ENCODE measurements around the gene MYBBP1A. TPM values are rescaled to one million over a fixed set of nuclear protein-coding genes. Genes with fewer than 3 reads are reported as not detected.

Gene MYBBP1A
- total and polyA plus RNA-seq, 2 donors (not counting 1 experiment from before 2014, with no cell fraction given) = 72.4 to 74.4 TPM

DNA sequence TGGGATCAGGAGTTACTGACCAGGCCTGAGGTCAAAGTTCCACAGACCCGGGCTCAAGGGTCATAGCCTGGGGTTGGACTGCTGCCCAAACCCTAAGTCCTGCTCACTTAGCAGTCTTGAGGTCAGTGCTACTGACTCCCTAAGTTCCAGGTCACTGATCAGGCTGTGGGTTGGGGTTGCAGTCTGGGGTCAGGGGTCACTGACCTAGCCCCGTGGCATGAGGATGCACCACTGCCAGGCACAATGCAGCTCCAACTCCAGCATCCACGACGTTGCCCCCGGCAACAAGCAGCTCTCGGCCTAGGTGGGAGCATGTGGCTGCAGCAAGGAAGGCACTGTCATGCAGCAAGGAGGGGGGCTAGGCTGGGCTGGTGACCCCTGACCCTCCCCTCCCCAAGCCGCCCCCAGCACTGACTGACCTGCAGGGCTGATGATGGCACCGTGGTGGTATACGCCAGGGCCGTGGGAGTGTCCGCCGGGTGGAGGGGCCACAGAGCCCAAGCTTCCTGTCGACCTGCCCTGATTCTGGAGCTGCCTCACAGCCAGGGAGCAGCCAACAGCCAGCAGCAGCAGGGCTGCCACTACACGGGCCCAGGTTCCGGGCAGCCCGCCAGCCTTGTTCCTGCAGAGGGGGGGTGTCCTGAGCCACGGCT lies 4.1 kb upstream of the MYBBP1A start:
- Histone ChIP-seq H3K4me1 (ENCODE audit: control insufficient read depth in 2 of 2, insufficient read depth in 2 of 2, low read length in 2 of 2) (peaks cover 22 to 26% of the 10 kb centered on the region in 2 donors), H3K27ac (ENCODE audit: low read length in 2 of 2) (no peak overlapping the region), H3K36me3 (replicated peaks in 1 of 2; ENCODE audit: control extremely low read depth in 1 of 2, control insufficient read depth in 1 of 2, extremely low read depth in 1 of 2, insufficient read depth in 2 of 2, low read length in 1 of 2) (no peaks in the 10 kb centered on the region), H2AFZ (ENCODE audit: insufficient read depth, low read depth, low read length, poor library complexity, severe bottlenecking) (no peak overlapping the region), H3K27me3 (replicated peaks in 1 of 4; ENCODE audit: control extremely low read depth in 1 of 4, control insufficient read depth in 3 of 4, insufficient read depth in 4 of 4, low read length in 3 of 4) (no peaks in the 10 kb centered on the region), H3K4me2 (replicated peaks; ENCODE audit: low read depth, low read length, poor library complexity, severe bottlenecking) (no peak overlapping the region), H3K79me2 (ENCODE audit: control insufficient read depth, insufficient read depth, low read length) (peaks cover 9% of the 10 kb centered on the region), H3K9ac (ENCODE audit: low read length) (no peak overlapping the region), H3K9me3 (ENCODE audit: control extremely low read depth in 1 of 3, control insufficient read depth in 2 of 3, insufficient read depth in 1 of 3, low read length in 2 of 3) (no peaks in the 10 kb centered on the region), H3K4me3 (ENCODE audit: control extremely low read depth in 1 of 5, extremely low read depth in 1 of 5, insufficient read depth in 1 of 5, low read depth in 2 of 5, low read length in 4 of 5) (no peak overlapping the region), H4K20me1 (ENCODE audit: control insufficient read depth, insufficient read depth, low read length, poor library complexity, severe bottlenecking) (peaks cover 6% of the 10 kb centered on the region)
- no peaks in the 10 kb centered on the region for H3K27me3 Mint-ChIP-seq
- TF ChIP-seq EZH2 (IDR thresholded peaks at IDR 0.05; ENCODE audit: borderline replicate concordance, insufficient read depth, low read depth, low read length, poor library complexity, severe bottlenecking) = no peak
- TF ChIP-seq, protein P1, sequence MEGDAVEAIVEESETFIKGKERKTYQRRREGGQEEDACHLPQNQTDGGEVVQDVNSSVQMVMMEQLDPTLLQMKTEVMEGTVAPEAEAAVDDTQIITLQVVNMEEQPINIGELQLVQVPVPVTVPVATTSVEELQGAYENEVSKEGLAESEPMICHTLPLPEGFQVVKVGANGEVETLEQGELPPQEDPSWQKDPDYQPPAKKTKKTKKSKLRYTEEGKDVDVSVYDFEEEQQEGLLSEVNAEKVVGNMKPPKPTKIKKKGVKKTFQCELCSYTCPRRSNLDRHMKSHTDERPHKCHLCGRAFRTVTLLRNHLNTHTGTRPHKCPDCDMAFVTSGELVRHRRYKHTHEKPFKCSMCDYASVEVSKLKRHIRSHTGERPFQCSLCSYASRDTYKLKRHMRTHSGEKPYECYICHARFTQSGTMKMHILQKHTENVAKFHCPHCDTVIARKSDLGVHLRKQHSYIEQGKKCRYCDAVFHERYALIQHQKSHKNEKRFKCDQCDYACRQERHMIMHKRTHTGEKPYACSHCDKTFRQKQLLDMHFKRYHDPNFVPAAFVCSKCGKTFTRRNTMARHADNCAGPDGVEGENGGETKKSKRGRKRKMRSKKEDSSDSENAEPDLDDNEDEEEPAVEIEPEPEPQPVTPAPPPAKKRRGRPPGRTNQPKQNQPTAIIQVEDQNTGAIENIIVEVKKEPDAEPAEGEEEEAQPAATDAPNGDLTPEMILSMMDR (IDR thresholded peaks at IDR 0.05) = no peak
- H3K9me3 Mint-ChIP-seq (ENCODE audit: insufficient read depth) = no peaks in the 10 kb centered on the region
- WGBS (ENCODE audit: insufficient coverage) = 92% methylated on average over 16 of the region's 17 CpGs
- ATAC-seq (ENCODE audit: low read depth) (no peak), DNase-seq (no peak)
- H3K4me1 Mint-ChIP-seq = peaks cover 34% of the 10 kb centered on the region
- intact Hi-C loops (cut with micrococcal nuclease) = no loop called here
- no peak overlapping the region for H3K27ac Mint-ChIP-seq
- ChIA-PET POLR2A (no interaction called here), CTCF (no interaction called here)
- no peak overlapping the region for H3K4me3 Mint-ChIP-seq

DNA sequence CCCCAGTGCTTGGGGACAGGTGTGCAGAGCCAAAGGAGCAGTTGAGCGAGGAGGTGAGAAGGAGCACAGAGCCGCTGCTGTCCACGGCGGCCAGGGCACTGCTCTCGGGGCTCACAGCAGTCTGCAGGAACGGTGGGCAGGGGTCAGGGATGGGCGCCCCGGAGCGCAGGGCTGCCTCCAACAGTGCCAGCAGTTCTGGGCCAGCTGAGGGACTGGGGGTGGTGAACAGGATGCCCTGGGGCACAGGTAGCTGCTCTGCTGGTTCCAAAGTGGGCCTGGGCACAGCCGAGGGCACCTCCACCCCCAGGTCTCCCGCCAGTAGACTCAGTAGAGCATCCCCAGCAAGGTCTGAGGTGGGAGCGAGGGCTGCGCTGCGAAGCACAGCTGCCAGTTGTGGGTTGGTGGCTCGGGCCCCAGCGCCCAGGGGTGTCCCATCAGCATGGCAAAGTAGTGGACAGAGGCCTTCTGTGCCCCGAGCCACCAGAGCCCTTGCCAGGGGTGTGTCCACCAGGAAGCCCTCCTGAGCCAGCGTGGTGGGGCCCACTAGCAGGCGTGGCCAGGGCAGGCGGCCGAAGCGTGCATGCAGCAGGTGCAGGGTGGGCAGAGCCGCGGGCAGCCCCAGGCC lies 3.3 kb upstream of the MYBBP1A start:
- Histone ChIP-seq H3K27ac (ENCODE audit: low read length in 2 of 2) (no peak overlapping the region), H3K4me2 (replicated peaks; ENCODE audit: low read depth, low read length, poor library complexity, severe bottlenecking) (no peak overlapping the region), H3K4me1 (ENCODE audit: control insufficient read depth in 2 of 2, insufficient read depth in 2 of 2, low read length in 2 of 2) (peaks cover 28 to 33% of the 10 kb centered on the region in 2 donors), H3K9ac (ENCODE audit: low read length) (no peak overlapping the region), H2AFZ (ENCODE audit: insufficient read depth, low read depth, low read length, poor library complexity, severe bottlenecking) (no peak overlapping the region), H3K9me3 (ENCODE audit: control extremely low read depth in 1 of 3, control insufficient read depth in 2 of 3, insufficient read depth in 1 of 3, low read length in 2 of 3) (no peaks in the 10 kb centered on the region), H3K79me2 (ENCODE audit: control insufficient read depth, insufficient read depth, low read length) (peaks cover 17% of the 10 kb centered on the region), H3K36me3 (replicated peaks in 1 of 2; ENCODE audit: control extremely low read depth in 1 of 2, control insufficient read depth in 1 of 2, extremely low read depth in 1 of 2, insufficient read depth in 2 of 2, low read length in 1 of 2) (no peaks in the 10 kb centered on the region), H3K27me3 (replicated peaks in 1 of 4; ENCODE audit: control extremely low read depth in 1 of 4, control insufficient read depth in 3 of 4, insufficient read depth in 4 of 4, low read length in 3 of 4) (no peaks in the 10 kb centered on the region), H4K20me1 (ENCODE audit: control insufficient read depth, insufficient read depth, low read length, poor library complexity, severe bottlenecking) (peaks cover 13% of the 10 kb centered on the region), H3K4me3 (ENCODE audit: control extremely low read depth in 1 of 5, extremely low read depth in 1 of 5, insufficient read depth in 1 of 5, low read depth in 2 of 5, low read length in 4 of 5) (no peak overlapping the region)
- no peak overlapping the region for H3K4me3 Mint-ChIP-seq
- POLR2A ChIA-PET = no interaction called here
- TF ChIP-seq, protein P1 (IDR thresholded peaks at IDR 0.05) = no peak
- TF ChIP-seq EZH2 (IDR thresholded peaks at IDR 0.05; ENCODE audit: borderline replicate concordance, insufficient read depth, low read depth, low read length, poor library complexity, severe bottlenecking) = no peak
- 97% methylated on average over 24 of the region's 24 CpGs for WGBS (ENCODE audit: insufficient coverage)
- H3K27me3 Mint-ChIP-seq = no peaks in the 10 kb centered on the region
- peaks cover 41% of the 10 kb centered on the region for H3K4me1 Mint-ChIP-seq
- CTCF ChIA-PET = interaction anchor here (5.9 kb wide), 1 partner anchor 8 kb away, joined by 48 read pairs; no protein-coding TSS in a partner anchor
- ATAC-seq (ENCODE audit: low read depth) (no peak), DNase-seq (no peak)
- H3K27ac Mint-ChIP-seq = no peak overlapping the region
- no peaks in the 10 kb centered on the region for H3K9me3 Mint-ChIP-seq (ENCODE audit: insufficient read depth)
- intact Hi-C loops (cut with micrococcal nuclease) = no loop called here

All from B cell (primary cell).